Neuronal stem cell (in vitro differentiated cells): ENCODE data around the gene LSMEM2.
"Not testable (repeated sequence)": the region's sequence is repeated elsewhere in the genome, so short reads cannot be mapped to it uniquely, and the experiment has no call there.

Experiments used
- DNase-seq: peaks from one replicate; pipeline ENCODE4 v3.0.0-alpha.2; 2013; ENCODE audit warnings: low spot score
- H2AFZ ChIP-seq: one replicate; pipeline ENCODE4 v1.6.1; 2013; ENCODE audit warnings: mild to moderate bottlenecking, low read length, inconsistent platforms
- H2AK5ac ChIP-seq: 2 replicates; pipeline ENCODE4 v1.6.1; 2013; ENCODE audit warnings: low read depth, mild to moderate bottlenecking, inconsistent platforms, low read length, moderate library complexity, mixed read lengths
- H2BK120ac ChIP-seq: 2 replicates; pipeline ENCODE4 v1.6.1; 2013; ENCODE audit warnings: low read depth, mild to moderate bottlenecking, inconsistent platforms, low read length, moderate library complexity, mixed read lengths
- H2BK12ac ChIP-seq: one replicate; pipeline ENCODE4 v1.6.1; 2013; ENCODE audit warnings: low read length, inconsistent platforms
- H2BK15ac ChIP-seq: 2 replicates; pipeline ENCODE4 v1.6.1; 2013; ENCODE audit warnings: mild to moderate bottlenecking, low read length, inconsistent platforms, mixed read lengths
- H2BK5ac ChIP-seq: one replicate; pipeline ENCODE4 v1.6.1; 2013; ENCODE audit warnings: inconsistent platforms, mild to moderate bottlenecking, low read length, moderate library complexity
- H3K14ac ChIP-seq: one replicate; pipeline ENCODE4 v1.6.1; 2013; ENCODE audit warnings: low read length, inconsistent platforms
- H3K18ac ChIP-seq: 2 replicates; pipeline ENCODE4 v1.6.1; 2013; ENCODE audit warnings: low read length, inconsistent platforms
- H3K23ac ChIP-seq: 2 replicates; pipeline ENCODE4 v1.6.1; 2013; ENCODE audit warnings: low read depth, mild to moderate bottlenecking, mixed read lengths, low read length, inconsistent platforms; ENCODE audit not compliant: poor library complexity
- H3K27ac ChIP-seq: replicated peaks from 3 replicates; pipeline ENCODE4 v1.5.1; 2013; ENCODE audit warnings: low read length, inconsistent platforms
- H3K27me3 ChIP-seq, 3 experiments: 2 replicates each; pipeline ENCODE4 v1.6.1; 2013; ENCODE audit warnings: low read length in 3 of 3, mild to moderate bottlenecking in 2 of 3, inconsistent platforms in 1 of 3, low read depth in 1 of 3, mixed read lengths in 1 of 3, moderate library complexity in 1 of 3; ENCODE audit not compliant: control insufficient read depth in 3 of 3, insufficient read depth in 3 of 3
- H3K36me3 ChIP-seq, 2 donors: replicated peaks in 1 of 2; 2 replicates each; pipeline ENCODE4 v1.6.1; 2013; ENCODE audit warnings: low read length in 2 of 2; ENCODE audit not compliant: control insufficient read depth in 2 of 2, insufficient read depth in 2 of 2
- H3K4ac ChIP-seq: 2 replicates; pipeline ENCODE4 v1.6.1; 2013; ENCODE audit warnings: inconsistent platforms, mild to moderate bottlenecking, low read length, moderate library complexity
- H3K4me1 ChIP-seq, 2 donors: 1 replicate in 1 of 2; 2 replicates in 1 of 2; pipeline ENCODE4 v1.6.1; 2013; ENCODE audit warnings: low read length in 2 of 2, low read depth in 1 of 2; ENCODE audit not compliant: control insufficient read depth in 2 of 2, insufficient read depth in 1 of 2
- H3K4me2 ChIP-seq: one replicate; pipeline ENCODE4 v1.6.1; 2013; ENCODE audit warnings: mild to moderate bottlenecking, low read length, inconsistent platforms; ENCODE audit not compliant: insufficient read depth, poor library complexity, severe bottlenecking
- H3K4me3 ChIP-seq, 2 donors: 2 replicates each; pipeline ENCODE4 v1.5.1; 2013; ENCODE audit warnings: low read length in 2 of 2, mild to moderate bottlenecking in 2 of 2, inconsistent platforms in 1 of 2, moderate library complexity in 1 of 2
- H3K79me1 ChIP-seq: one replicate; pipeline ENCODE4 v1.6.1; 2013; ENCODE audit warnings: low read depth, mild to moderate bottlenecking, inconsistent platforms, low read length, moderate library complexity
- H3K9ac ChIP-seq: one replicate; pipeline ENCODE4 v1.6.1; 2013; ENCODE audit warnings: mild to moderate bottlenecking, low read depth, low read length, inconsistent platforms; ENCODE audit not compliant: poor library complexity
- H3K9me3 ChIP-seq, 2 donors: replicated peaks in 1 of 2; 2 replicates each; pipeline versions ENCODE3 to v1.6.1; 2013; ENCODE audit warnings: low read length in 2 of 2, mild to moderate bottlenecking in 2 of 2, inconsistent platforms in 1 of 2, low read depth in 1 of 2, mixed read lengths in 1 of 2, moderate library complexity in 1 of 2; ENCODE audit not compliant: control insufficient read depth in 2 of 2, insufficient read depth in 1 of 2
- H4K8ac ChIP-seq: one replicate; pipeline ENCODE4 v1.6.1; 2013; ENCODE audit warnings: low read depth, mild to moderate bottlenecking, inconsistent platforms, low read length, moderate library complexity
- H4K91ac ChIP-seq: one replicate; pipeline ENCODE4 v1.6.1; 2013; ENCODE audit warnings: low read length, low read depth, mild to moderate bottlenecking, inconsistent platforms; ENCODE audit not compliant: poor library complexity
- WGBS, 2 donors: extraction: QIAGEN DNeasy Blood & Tissue Kit; methylation state at CpG; one replicate each; pipeline ENCODE4 v1.1.7; 2013; ENCODE audit warnings: missing lambda C conversion rate in 2 of 2, mixed read lengths in 1 of 2; ENCODE audit not compliant: insufficient read length in 2 of 2, insufficient replicate concordance in 1 of 2; ENCODE audit errors: extremely low coverage in 2 of 2; 5-methylcytosine and 5-hydroxymethylcytosine counted together

The LSMEM2 gene

GRCh38 chr3:50272538-50272910 is 6.4 kb upstream of the LSMEM2 start:
- not testable (repeated sequence) for H2BK12ac ChIP-seq, H2AK5ac ChIP-seq, H4K8ac ChIP-seq, H3K36me3 ChIP-seq, H3K79me1 ChIP-seq, H4K91ac ChIP-seq, H3K27ac ChIP-seq, H2BK15ac ChIP-seq, H3K4me2 ChIP-seq, DNase-seq, H3K4ac ChIP-seq, H3K4me3 ChIP-seq, H2BK120ac ChIP-seq, H3K14ac ChIP-seq, H3K9me3 ChIP-seq, H2AFZ ChIP-seq, H3K9ac ChIP-seq, H2BK5ac ChIP-seq, H3K23ac ChIP-seq, H3K18ac ChIP-seq
- WGBS, 2 donors, result no CpG with 5 or more reads among the region's 10 CpGs
- Histone ChIP-seq H3K4me1 (peaks cover 26 to 35% of the 10 kb centered on the region in 2 donors), H3K27me3 (peaks cover 9 to 41% (median 24%) of the 10 kb centered on the region in 3 experiments)

DNA sequence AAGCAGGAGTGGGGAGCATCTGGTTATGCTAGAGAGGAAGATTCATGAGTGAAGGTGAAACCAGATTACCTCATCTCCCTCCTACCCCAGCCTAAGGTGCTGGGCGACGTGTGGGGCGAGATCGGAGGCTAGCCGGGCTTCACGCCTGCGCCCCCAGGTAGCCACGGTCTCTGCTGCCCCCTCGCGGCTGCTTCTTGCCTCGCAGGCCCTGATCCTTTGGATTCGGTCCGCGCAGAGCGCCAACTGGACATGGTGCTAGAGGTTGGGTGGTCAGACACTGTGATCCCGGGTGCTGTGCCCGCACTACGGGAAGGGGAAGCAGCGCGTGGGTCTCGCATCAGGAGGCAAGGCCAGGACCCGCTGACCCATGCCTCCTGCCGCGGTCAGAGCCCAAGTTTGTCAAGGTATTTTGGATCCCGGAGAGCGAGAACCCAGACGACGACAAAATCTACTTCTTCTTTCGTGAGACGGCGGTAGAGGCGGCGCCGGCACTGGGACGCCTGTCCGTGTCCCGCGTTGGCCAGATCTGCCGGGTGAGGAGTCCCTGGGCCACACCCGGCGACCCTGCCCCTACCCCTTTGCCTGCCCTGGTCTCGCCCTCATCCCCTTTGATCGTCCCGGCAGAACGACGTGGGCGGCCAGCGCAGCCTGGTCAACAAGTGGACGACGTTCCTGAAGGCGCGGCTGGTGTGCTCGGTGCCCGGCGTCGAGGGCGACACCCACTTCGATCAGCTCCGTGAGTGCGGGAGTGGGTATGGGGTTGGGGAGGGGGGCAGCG is 5.8 kb upstream of the LSMEM2 start:
- no peak overlapping the region for H3K4me3 ChIP-seq
- H3K23ac ChIP-seq, result peak overlapping the region; percentile 80
- peaks cover 22 to 29% of the 10 kb centered on the region in 2 donors for H3K4me1 ChIP-seq
- no peak overlapping the region for H4K91ac ChIP-seq
- H3K9me3 ChIP-seq, result peaks cover 0 to 4% of the 10 kb centered on the region in 2 donors
- peaks cover 9 to 41% (median 24%) of the 10 kb centered on the region in 3 experiments for H3K27me3 ChIP-seq
- DNase-seq, result peak; percentile 85
- peak overlapping the region; percentile 91 for H2AFZ ChIP-seq
- H2BK15ac ChIP-seq, result peak overlapping the region; percentile 99
- peak overlapping the region; percentile 44 for H3K4me2 ChIP-seq
- no peaks in the 10 kb centered on the region for H3K36me3 ChIP-seq
- peak overlapping the region; percentile 79 for H2AK5ac ChIP-seq
- H4K8ac ChIP-seq, result no peak overlapping the region
- H2BK120ac ChIP-seq, result no peak overlapping the region
- peak overlapping the region; percentile 29 for H2BK5ac ChIP-seq
- H3K4ac ChIP-seq, result no peak overlapping the region
- peak overlapping the region; percentile 88 for H3K9ac ChIP-seq
- no CpG with 5 or more reads among the region's 61 CpGs for WGBS, 2 donors
- peak overlapping the region; percentile 98 for H2BK12ac ChIP-seq
- no peak overlapping the region for H3K14ac ChIP-seq
- peak overlapping the region; percentile 92 for H3K18ac ChIP-seq
- peaks cover 4% of the 10 kb centered on the region for H3K79me1 ChIP-seq
- no peak overlapping the region for H3K27ac ChIP-seq

DNA sequence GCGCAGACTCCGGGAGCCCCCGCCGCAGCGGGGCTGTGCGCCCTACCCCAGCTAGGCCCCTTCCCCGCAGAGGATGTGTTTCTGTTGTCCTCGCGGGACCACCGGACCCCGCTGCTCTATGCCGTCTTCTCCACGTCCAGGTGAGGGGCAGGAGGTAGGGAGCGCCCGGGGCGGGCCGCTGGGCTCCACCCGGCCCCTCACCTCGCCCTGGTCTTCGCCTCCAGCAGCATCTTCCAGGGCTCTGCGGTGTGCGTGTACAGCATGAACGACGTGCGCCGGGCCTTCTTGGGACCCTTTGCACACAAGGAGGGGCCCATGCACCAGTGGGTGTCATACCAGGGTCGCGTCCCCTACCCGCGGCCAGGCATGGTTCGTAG is 5.2 kb upstream of the LSMEM2 start:
- Histone ChIP-seq H3K79me1 (peaks cover 4% of the 10 kb centered on the region), H2BK120ac (no peak overlapping the region), H3K4me2 (no peak overlapping the region), H3K27me3 (peaks cover 9 to 41% (median 24%) of the 10 kb centered on the region in 3 experiments), H2AK5ac (peak overlapping the region; percentile 79), H2BK15ac (peak overlapping the region; percentile 99), H3K4me3 (no peak overlapping the region), H3K9me3 (peaks cover 0 to 4% of the 10 kb centered on the region in 2 donors), H3K9ac (no peak overlapping the region), H3K23ac (peak overlapping the region; percentile 80), H3K18ac (peak overlapping the region; percentile 92), H4K8ac (peak overlapping the region; percentile 90), H3K36me3 (no peaks in the 10 kb centered on the region), H3K14ac (no peak overlapping the region), H3K27ac (no peak overlapping the region), H3K4ac (no peak overlapping the region), H2AFZ (no peak overlapping the region), H3K4me1 (peaks cover 17 to 27% of the 10 kb centered on the region in 2 donors), H4K91ac (no peak overlapping the region), H2BK5ac (peak overlapping the region; percentile 29), H2BK12ac (peak overlapping the region; percentile 98)
- no CpG with 5 or more reads among the region's 31 CpGs for WGBS, 2 donors
- no peak for DNase-seq

- Histone ChIP-seq H3K79me1 (peaks cover 4% of the 10 kb centered on the region), H3K4me2 (peak overlapping the region; percentile 78), H2BK5ac (peak overlapping the region; percentile 1), H3K4me3 (no peak overlapping the region), H3K9me3 (peaks cover 0 to 4% of the 10 kb centered on the region in 2 donors), H2AK5ac (peak overlapping the region; percentile 79), H3K36me3 (no peaks in the 10 kb centered on the region), H2AFZ (no peak overlapping the region), H3K18ac (peak overlapping the region; percentile 77), H3K23ac (peak overlapping the region; percentile 82), H4K8ac (peak overlapping the region; percentile 72), H3K27me3 (peaks cover 9 to 41% (median 24%) of the 10 kb centered on the region in 3 experiments), H2BK120ac (no peak overlapping the region), H3K4me1 (peaks cover 12 to 18% of the 10 kb centered on the region in 2 donors), H3K9ac (no peak overlapping the region), H4K91ac (no peak overlapping the region), H2BK12ac (peak overlapping the region; percentile 99), H3K4ac (no peak overlapping the region), H3K27ac (no peak overlapping the region), H3K14ac (no peak overlapping the region), H2BK15ac (peak overlapping the region; percentile 99)
- WGBS, 2 donors, result no CpG with 5 or more reads among the region's 26 CpGs
- no peak for DNase-seq
Measured at GRCh38 chr3:50274371-50275104, 4.3 kb upstream of the LSMEM2 start.
